ENCODE results near the gene AFAP1.

The AFAP1 gene

DNA sequence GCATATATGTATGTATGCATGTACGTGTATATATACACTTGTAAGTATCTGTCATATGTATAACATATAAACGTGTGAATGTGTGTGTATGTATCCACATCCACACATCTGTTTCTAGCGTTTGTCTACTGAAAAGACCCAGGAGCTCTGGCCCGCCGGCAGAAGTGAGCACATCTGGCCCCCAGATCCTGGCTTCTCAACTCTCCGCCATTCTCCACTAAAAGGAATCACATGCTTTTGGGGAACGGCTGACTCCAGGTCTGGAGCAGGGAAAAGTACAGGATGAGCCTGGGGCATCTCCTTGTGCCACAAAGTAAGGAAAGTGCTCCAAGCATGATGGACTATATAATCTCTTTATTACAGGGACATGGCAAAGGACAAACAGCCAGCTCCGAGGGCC is 143.7 kb downstream of the AFAP1 start:
- POLR2A ChIA-PET = no interaction called here
- CTCF ChIA-PET = interaction anchor here (0.9 kb wide), 1 partner anchor 8 kb away, joined by 3 read pairs; no protein-coding TSS in a partner anchor

DNA sequence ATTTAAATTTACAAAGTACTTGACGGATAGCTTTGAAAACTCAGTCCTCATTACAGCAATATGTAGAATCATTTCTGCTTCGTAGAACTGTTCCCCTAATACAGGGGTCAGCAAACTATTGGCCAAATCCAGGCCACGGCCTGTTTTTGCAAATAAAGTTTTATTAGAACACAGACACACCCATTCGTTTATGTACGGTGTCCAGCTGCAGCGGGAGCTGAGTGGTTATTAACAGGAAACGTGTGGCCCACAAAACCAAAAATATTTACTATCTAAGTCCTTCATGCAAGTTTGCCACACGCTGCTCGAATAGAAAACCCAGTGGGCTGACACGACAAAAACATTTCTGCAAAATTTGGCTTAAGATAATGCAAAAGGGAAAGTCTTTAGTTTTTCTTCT is 146.5 kb downstream of the AFAP1 start:
- ChIA-PET POLR2A (no interaction called here), CTCF (interaction anchor here (0.6 to 1.6 kb wide), 3 partner anchors 11 to 195 kb away, joined by 3 to 8 read pairs (median 3); no protein-coding TSS in a partner anchor)
- H3K9me3 ChIP-seq (ENCODE audit: control insufficient read depth, insufficient read depth, low read depth, low read length) = no peaks in the 10 kb centered on the region

More for the DNA sequence above, 143.7 kb downstream of the AFAP1 start:
- TF ChIP-seq, protein P1, sequence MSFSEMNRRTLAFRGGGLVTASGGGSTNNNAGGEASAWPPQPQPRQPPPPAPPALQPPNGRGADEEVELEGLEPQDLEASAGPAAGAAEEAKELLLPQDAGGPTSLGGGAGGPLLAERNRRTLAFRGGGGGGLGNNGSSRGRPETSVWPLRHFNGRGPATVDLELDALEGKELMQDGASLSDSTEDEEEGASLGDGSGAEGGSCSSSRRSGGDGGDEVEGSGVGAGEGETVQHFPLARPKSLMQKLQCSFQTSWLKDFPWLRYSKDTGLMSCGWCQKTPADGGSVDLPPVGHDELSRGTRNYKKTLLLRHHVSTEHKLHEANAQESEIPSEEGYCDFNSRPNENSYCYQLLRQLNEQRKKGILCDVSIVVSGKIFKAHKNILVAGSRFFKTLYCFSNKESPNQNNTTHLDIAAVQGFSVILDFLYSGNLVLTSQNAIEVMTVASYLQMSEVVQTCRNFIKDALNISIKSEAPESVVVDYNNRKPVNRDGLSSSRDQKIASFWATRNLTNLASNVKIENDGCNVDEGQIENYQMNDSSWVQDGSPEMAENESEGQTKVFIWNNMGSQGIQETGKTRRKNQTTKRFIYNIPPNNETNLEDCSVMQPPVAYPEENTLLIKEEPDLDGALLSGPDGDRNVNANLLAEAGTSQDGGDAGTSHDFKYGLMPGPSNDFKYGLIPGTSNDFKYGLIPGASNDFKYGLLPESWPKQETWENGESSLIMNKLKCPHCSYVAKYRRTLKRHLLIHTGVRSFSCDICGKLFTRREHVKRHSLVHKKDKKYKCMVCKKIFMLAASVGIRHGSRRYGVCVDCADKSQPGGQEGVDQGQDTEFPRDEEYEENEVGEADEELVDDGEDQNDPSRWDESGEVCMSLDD (tag by site-specific recombination; IDR thresholded peaks at IDR 0.05) = no peak
- TF ChIP-seq ZBTB17 (tag by site-specific recombination; IDR thresholded peaks at IDR 0.05) = no peak
- no peak for TF ChIP-seq MYNN (tag by site-specific recombination; IDR thresholded peaks at IDR 0.05; ENCODE audit: borderline replicate concordance)
- Histone ChIP-seq H3K36me3 (ENCODE audit: control insufficient read depth in 2 of 2, insufficient read depth in 1 of 2, low read length in 2 of 2) (peaks cover 0 to 37% of the 10 kb centered on the region in 2 experiments; a peak in 1 of 3 replicates), H3K4me1 (ENCODE audit: control insufficient read depth, insufficient read depth, low read length) (no peaks in the 10 kb centered on the region), H3K9me3 (ENCODE audit: control insufficient read depth, insufficient read depth, low read depth, low read length) (no peaks in the 10 kb centered on the region), H3K4me3 (ENCODE audit: low read depth, low read length) (no peak overlapping the region), H3K27ac (ENCODE audit: extremely low read depth, low read depth, low read length) (no peak overlapping the region)

DNA sequence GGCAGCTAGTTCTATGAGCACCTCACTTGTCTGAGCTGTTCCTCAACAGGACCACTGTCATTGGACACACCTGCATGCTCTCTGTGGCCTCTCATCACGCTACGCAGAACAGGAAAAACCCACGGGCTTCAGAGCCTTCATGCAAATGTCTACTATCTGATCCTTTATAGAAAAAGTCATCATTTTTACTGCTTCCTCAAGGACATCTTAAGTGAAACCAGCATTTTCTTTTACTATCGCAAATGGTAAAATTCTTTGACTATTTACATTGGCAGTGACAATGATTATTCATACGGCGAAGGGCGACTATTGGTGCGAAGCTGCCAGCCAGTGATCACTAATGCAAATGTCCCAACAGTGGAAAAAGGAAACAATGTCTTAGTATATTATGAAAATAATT is 147.0 kb downstream of the AFAP1 start:
- Histone ChIP-seq H3K9me3 (ENCODE audit: control insufficient read depth, insufficient read depth, low read depth, low read length) (no peaks in the 10 kb centered on the region), H3K4me1 (ENCODE audit: control insufficient read depth, insufficient read depth, low read length) (no peaks in the 10 kb centered on the region), H3K36me3 (ENCODE audit: control insufficient read depth in 2 of 2, insufficient read depth in 1 of 2, low read length in 2 of 2) (peaks cover 0 to 8% of the 10 kb centered on the region in 2 experiments; a peak in 1 of 3 replicates), H3K27ac (ENCODE audit: extremely low read depth, low read depth, low read length) (no peak overlapping the region), H3K4me3 (ENCODE audit: low read depth, low read length) (no peak overlapping the region)
- ChIA-PET POLR2A (no interaction called here), CTCF (interaction anchor here (0.5 to 1.6 kb wide), 5 partner anchors 12 to 1092 kb away, joined by 3 to 8 read pairs (median 4); no protein-coding TSS in a partner anchor)
- TF ChIP-seq ZBTB8A (tag by site-specific recombination; IDR thresholded peaks at IDR 0.05) (no peak), ZNF473 (tag by site-specific recombination; IDR thresholded peaks at IDR 0.05) (no peak), ZNF747 (tag by site-specific recombination; IDR thresholded peaks at IDR 0.05) (no peak), SP7 (tag by site-specific recombination; IDR thresholded peaks at IDR 0.05) (no peak), ZSCAN30 (tag by site-specific recombination; IDR thresholded peaks at IDR 0.05) (no peak), ZNF394 (tag by site-specific recombination; IDR thresholded peaks at IDR 0.05; ENCODE audit: borderline replicate concordance) (no peak), EGR2 (tag by site-specific recombination; IDR thresholded peaks at IDR 0.05; ENCODE audit: low read depth) (no peak), ZNF239 (tag by site-specific recombination; IDR thresholded peaks at IDR 0.05) (no peak), ZNF521 (tag by site-specific recombination; IDR thresholded peaks at IDR 0.05) (no peak), ZSCAN16 (tag by site-specific recombination; IDR thresholded peaks at IDR 0.05) (no peak)
- TF ChIP-seq, protein P2, sequence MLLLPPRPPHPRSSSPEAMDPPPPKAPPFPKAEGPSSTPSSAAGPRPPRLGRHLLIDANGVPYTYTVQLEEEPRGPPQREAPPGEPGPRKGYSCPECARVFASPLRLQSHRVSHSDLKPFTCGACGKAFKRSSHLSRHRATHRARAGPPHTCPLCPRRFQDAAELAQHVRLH (tag by site-specific recombination; IDR thresholded peaks at IDR 0.05) = no peak
- TF ChIP-seq, protein P3, sequence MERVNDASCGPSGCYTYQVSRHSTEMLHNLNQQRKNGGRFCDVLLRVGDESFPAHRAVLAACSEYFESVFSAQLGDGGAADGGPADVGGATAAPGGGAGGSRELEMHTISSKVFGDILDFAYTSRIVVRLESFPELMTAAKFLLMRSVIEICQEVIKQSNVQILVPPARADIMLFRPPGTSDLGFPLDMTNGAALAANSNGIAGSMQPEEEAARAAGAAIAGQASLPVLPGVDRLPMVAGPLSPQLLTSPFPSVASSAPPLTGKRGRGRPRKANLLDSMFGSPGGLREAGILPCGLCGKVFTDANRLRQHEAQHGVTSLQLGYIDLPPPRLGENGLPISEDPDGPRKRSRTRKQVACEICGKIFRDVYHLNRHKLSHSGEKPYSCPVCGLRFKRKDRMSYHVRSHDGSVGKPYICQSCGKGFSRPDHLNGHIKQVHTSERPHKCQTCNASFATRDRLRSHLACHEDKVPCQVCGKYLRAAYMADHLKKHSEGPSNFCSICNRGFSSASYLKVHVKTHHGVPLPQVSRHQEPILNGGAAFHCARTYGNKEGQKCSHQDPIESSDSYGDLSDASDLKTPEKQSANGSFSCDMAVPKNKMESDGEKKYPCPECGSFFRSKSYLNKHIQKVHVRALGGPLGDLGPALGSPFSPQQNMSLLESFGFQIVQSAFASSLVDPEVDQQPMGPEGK (tag by site-specific recombination; IDR thresholded peaks at IDR 0.05) = no peak
- TF ChIP-seq, protein P4, sequence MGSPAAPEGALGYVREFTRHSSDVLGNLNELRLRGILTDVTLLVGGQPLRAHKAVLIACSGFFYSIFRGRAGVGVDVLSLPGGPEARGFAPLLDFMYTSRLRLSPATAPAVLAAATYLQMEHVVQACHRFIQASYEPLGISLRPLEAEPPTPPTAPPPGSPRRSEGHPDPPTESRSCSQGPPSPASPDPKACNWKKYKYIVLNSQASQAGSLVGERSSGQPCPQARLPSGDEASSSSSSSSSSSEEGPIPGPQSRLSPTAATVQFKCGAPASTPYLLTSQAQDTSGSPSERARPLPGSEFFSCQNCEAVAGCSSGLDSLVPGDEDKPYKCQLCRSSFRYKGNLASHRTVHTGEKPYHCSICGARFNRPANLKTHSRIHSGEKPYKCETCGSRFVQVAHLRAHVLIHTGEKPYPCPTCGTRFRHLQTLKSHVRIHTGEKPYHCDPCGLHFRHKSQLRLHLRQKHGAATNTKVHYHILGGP (tag by site-specific recombination; IDR thresholded peaks at IDR 0.05) = no peak
- TF ChIP-seq, protein P5, sequence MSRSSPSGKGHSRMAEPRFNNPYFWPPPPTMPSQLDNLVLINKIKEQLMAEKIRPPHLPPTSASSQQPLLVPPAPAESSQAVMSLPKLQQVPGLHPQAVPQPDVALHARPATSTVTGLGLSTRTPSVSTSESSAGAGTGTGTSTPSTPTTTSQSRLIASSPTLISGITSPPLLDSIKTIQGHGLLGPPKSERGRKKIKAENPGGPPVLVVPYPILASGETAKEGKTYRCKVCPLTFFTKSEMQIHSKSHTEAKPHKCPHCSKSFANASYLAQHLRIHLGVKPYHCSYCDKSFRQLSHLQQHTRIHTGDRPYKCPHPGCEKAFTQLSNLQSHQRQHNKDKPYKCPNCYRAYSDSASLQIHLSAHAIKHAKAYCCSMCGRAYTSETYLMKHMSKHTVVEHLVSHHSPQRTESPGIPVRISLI (tag by site-specific recombination; IDR thresholded peaks at IDR 0.05) = no peak

More for the DNA sequence above, 146.5 kb downstream of the AFAP1 start:
- Histone ChIP-seq H3K4me1 (ENCODE audit: control insufficient read depth, insufficient read depth, low read length) (no peaks in the 10 kb centered on the region), H3K4me3 (ENCODE audit: low read depth, low read length) (no peak overlapping the region), H3K36me3 (ENCODE audit: control insufficient read depth in 2 of 2, insufficient read depth in 1 of 2, low read length in 2 of 2) (peaks cover 0 to 12% of the 10 kb centered on the region in 2 experiments; a peak in 1 of 3 replicates), H3K27ac (ENCODE audit: extremely low read depth, low read depth, low read length) (no peak overlapping the region)
- TF ChIP-seq ZNF677 (tag by site-specific recombination; IDR thresholded peaks at IDR 0.05) (no peak), ZIC2 (tag by site-specific recombination; IDR thresholded peaks at IDR 0.05) (no peak), ZNF433 (tag by site-specific recombination; IDR thresholded peaks at IDR 0.05; ENCODE audit: low read depth) (no peak)
- TF ChIP-seq, protein P6, sequence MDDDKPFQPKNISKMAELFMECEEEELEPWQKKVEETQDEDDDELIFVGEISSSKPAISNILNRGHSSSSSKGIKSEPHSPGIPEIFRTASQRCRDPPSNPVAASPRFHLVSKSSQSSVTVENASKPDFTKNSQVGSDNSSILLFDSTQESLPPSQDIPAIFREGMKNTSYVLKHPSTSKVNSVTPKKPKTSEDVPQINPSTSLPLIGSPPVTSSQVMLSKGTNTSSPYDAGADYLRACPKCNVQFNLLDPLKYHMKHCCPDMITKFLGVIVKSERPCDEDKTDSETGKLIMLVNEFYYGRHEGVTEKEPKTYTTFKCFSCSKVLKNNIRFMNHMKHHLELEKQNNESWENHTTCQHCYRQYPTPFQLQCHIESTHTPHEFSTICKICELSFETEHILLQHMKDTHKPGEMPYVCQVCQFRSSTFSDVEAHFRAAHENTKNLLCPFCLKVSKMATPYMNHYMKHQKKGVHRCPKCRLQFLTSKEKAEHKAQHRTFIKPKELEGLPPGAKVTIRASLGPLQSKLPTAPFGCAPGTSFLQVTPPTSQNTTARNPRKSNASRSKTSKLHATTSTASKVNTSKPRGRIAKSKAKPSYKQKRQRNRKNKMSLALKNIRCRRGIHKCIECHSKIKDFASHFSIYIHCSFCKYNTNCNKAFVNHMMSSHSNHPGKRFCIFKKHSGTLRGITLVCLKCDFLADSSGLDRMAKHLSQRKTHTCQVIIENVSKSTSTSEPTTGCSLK (tag by site-specific recombination; IDR thresholded peaks at IDR 0.05) = no peak
